HUES48 (cell line): ENCODE measurements around the gene GPC5.

Experiments
- H3K27ac ChIP-seq: one replicate; pipeline ENCODE4 v1.7.0; 2013; ENCODE audit warnings: low read depth, low read length, inconsistent platforms
- H3K27me3 ChIP-seq: 2 replicates; pipeline ENCODE4 v1.6.1; 2013; ENCODE audit warnings: mild to moderate bottlenecking, low read length; ENCODE audit not compliant: control insufficient read depth, insufficient read depth
- H3K36me3 ChIP-seq: 2 replicates; pipeline ENCODE4 v1.6.1; 2013; ENCODE audit warnings: low read length; ENCODE audit not compliant: control insufficient read depth, insufficient read depth
- H3K4me1 ChIP-seq: 2 replicates; pipeline ENCODE4 v1.6.1; 2013; ENCODE audit warnings: mild to moderate bottlenecking, low read length; ENCODE audit not compliant: control insufficient read depth, insufficient read depth
- H3K4me3 ChIP-seq: 2 replicates; pipeline ENCODE4 v1.5.1; 2013; ENCODE audit warnings: mild to moderate bottlenecking, low read depth, low read length
- H3K9ac ChIP-seq: 2 replicates; pipeline ENCODE4 v1.6.1; 2013; ENCODE audit warnings: mild to moderate bottlenecking, low read depth, low read length, moderate library complexity
- H3K9me3 ChIP-seq: 2 replicates; pipeline ENCODE4 v1.6.1; 2013; ENCODE audit warnings: low read length; ENCODE audit not compliant: control insufficient read depth, insufficient read depth

Gene GPC5

GRCh38 chr13:91459485-91459884 lies 61.1 kb downstream of the GPC5 start:
- Histone ChIP-seq H3K4me1 (no peaks in the 10 kb centered on the region), H3K27me3 (no peaks in the 10 kb centered on the region), H3K9me3 (no peaks in the 10 kb centered on the region), H3K27ac (no peak overlapping the region), H3K4me3 (no peak overlapping the region), H3K36me3 (no peaks in the 10 kb centered on the region), H3K9ac (no peak overlapping the region)

GRCh38 chr13:91464336-91464735 lies 65.9 kb downstream of the GPC5 start:
- Histone ChIP-seq H3K27ac (no peak overlapping the region), H3K9ac (no peak overlapping the region), H3K36me3 (no peaks in the 10 kb centered on the region), H3K4me1 (no peaks in the 10 kb centered on the region), H3K27me3 (no peaks in the 10 kb centered on the region), H3K9me3 (no peaks in the 10 kb centered on the region), H3K4me3 (no peak overlapping the region)

- Histone ChIP-seq H3K4me3 (no peak overlapping the region), H3K27ac (no peak overlapping the region), H3K4me1 (no peaks in the 10 kb centered on the region), H3K9me3 (no peaks in the 10 kb centered on the region), H3K36me3 (no peaks in the 10 kb centered on the region), H3K27me3 (no peaks in the 10 kb centered on the region), H3K9ac (no peak overlapping the region)
These were observed 68.8 kb downstream of the GPC5 start for GRCh38 chr13:91467236-91467635.

DNA sequence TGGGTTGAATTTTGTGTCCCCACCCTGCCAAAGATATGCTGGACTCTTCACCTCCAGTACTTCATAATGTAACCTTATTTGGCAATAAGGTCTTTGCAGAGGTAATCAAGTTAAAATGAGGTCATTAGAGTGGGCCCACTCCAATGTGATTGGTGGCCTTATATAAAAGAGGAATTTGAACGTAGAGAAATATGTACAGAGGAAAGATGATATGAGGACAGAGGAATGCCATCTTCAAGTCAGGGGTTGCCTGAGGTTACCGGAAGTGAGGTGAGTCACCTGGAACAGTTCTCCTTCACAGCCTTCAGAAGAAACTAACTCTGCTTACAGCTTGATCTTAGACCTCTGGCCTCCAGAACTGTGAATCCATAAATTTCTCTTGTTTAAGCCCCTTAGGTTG lies 69.9 kb downstream of the GPC5 start:
- Histone ChIP-seq H3K27ac (no peak overlapping the region), H3K36me3 (no peaks in the 10 kb centered on the region), H3K9me3 (no peaks in the 10 kb centered on the region), H3K4me1 (no peaks in the 10 kb centered on the region), H3K9ac (no peak overlapping the region), H3K27me3 (no peaks in the 10 kb centered on the region), H3K4me3 (no peak overlapping the region)

DNA sequence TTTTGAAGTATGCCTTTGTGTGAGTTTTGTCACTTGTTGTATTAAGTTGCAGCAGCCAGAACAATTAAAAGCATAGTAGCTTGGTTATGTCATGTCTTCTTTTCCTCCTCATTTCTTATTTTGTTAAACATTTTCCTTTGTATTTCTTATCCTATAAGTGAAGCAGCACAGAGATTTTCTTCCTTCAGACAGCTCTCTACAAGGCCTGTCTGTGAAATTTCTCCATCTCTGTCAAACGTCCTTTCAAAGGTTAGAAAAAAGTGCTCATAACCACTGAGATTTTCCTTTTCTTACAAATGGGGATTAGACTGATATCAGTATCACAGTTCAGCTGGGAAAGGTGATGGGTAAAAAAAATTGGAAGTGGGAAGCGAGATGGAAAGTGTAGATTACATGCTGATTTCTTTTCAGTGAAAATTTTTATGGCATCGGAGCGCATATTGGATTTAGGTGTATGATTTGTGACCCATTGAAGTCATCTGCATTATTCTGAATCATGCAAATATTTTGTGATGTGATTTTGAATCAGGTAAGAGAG lies 71.7 kb downstream of the GPC5 start:
- H3K4me3 ChIP-seq, result no peak overlapping the region
- H3K36me3 ChIP-seq, result no peaks in the 10 kb centered on the region
- H3K9me3 ChIP-seq, result no peaks in the 10 kb centered on the region
- H3K27ac ChIP-seq, result no peak overlapping the region
- no peak overlapping the region for H3K9ac ChIP-seq
- H3K4me1 ChIP-seq, result no peaks in the 10 kb centered on the region
- H3K27me3 ChIP-seq, result no peaks in the 10 kb centered on the region

GRCh38 chr13:91470681-91471080 lies 72.3 kb downstream of the GPC5 start:
- Histone ChIP-seq H3K4me3 (no peak overlapping the region), H3K27ac (no peak overlapping the region), H3K36me3 (no peaks in the 10 kb centered on the region), H3K9me3 (no peaks in the 10 kb centered on the region), H3K9ac (no peak overlapping the region), H3K4me1 (no peaks in the 10 kb centered on the region), H3K27me3 (no peaks in the 10 kb centered on the region)

GRCh38 chr13:91482427-91482826 lies 84.0 kb downstream of the GPC5 start:
- H3K9ac ChIP-seq, result no peak overlapping the region
- no peak overlapping the region for H3K4me3 ChIP-seq
- no peaks in the 10 kb centered on the region for H3K27me3 ChIP-seq
- H3K27ac ChIP-seq, result no peak overlapping the region
- no peaks in the 10 kb centered on the region for H3K4me1 ChIP-seq
- no peaks in the 10 kb centered on the region for H3K36me3 ChIP-seq
- H3K9me3 ChIP-seq, result no peaks in the 10 kb centered on the region

DNA sequence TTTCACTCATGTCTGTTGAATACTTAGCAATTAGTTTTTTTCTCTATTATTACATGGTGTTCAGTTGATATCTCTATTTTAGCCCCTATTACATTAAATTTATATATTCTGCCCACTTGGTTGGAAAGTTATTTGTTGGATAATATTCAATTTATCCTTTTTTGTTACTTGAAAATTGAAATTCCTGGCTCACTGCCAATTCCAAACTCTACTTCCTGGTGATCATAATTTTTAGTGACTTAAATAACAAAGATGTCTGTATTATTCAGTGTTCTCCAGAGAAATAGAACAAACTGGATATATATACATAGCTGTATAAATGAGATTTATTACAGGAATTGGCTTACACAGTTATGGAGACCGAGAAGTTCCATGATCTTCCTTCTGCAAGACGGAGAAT lies 93.6 kb downstream of the GPC5 start:
- no peak overlapping the region for H3K27ac ChIP-seq
- no peak overlapping the region for H3K4me3 ChIP-seq
- H3K36me3 ChIP-seq, result no peaks in the 10 kb centered on the region
- no peak overlapping the region for H3K9ac ChIP-seq
- H3K4me1 ChIP-seq, result no peaks in the 10 kb centered on the region
- H3K27me3 ChIP-seq, result no peaks in the 10 kb centered on the region
- H3K9me3 ChIP-seq, result no peaks in the 10 kb centered on the region; the same call in 1 of the 2 replicates

- Histone ChIP-seq H3K9me3 (no peaks in the 10 kb centered on the region; the same call in 1 of the 2 replicates), H3K4me3 (no peak overlapping the region), H3K4me1 (no peaks in the 10 kb centered on the region), H3K36me3 (no peaks in the 10 kb centered on the region), H3K27me3 (no peaks in the 10 kb centered on the region), H3K9ac (no peak overlapping the region), H3K27ac (no peak overlapping the region)
These were observed 95.0 kb downstream of the GPC5 start for GRCh38 chr13:91493442-91493841.

DNA sequence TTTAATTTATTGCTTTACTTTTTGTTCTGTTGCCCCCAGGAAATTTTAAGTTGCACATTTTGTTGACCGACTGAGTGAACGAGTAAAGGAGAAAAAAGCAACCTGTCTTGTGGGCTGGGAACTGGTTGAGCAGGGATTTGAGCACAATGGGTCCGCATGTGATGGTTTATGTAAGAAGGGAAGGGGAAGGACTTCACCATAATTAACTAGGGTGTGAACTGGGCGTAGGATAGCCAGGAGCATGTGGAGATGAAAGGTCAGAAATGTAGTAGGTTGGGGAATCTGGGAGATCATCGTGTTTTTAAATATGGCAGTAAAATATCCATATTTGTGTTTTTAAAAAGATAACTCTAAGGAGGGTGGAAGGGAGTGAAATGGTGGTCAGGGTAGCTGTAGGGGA lies 99.9 kb downstream of the GPC5 start:
- no peak overlapping the region for H3K4me3 ChIP-seq
- no peaks in the 10 kb centered on the region for H3K27me3 ChIP-seq
- H3K9ac ChIP-seq, result no peak overlapping the region
- H3K4me1 ChIP-seq, result peaks cover 4% of the 10 kb centered on the region; the same call in 1 of the 2 replicates
- no peaks in the 10 kb centered on the region for H3K36me3 ChIP-seq
- H3K27ac ChIP-seq, result no peak overlapping the region
- H3K9me3 ChIP-seq, result no peaks in the 10 kb centered on the region

DNA sequence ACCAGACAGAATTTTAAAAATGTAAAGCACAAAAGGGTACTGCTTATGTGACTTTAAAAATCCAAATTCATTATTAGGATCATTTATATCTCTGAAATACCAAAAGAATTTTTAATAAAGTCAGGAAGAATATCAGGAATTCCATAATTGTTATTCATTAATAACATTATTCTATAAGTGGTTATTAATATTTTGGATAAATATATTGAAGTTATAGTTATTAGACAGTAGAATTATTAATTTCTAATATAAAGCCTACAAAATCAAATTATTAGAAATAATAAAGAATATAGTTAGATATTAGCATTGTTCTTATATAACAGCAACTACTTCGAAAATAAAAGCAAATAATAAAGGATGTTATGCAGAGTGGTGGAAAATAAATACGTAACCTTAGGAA lies 105.8 kb downstream of the GPC5 start:
- no peaks in the 10 kb centered on the region for H3K36me3 ChIP-seq
- no peak overlapping the region for H3K27ac ChIP-seq
- H3K4me1 ChIP-seq, result peaks cover 4% of the 10 kb centered on the region; the same call in 1 of the 2 replicates
- no peak overlapping the region for H3K9ac ChIP-seq
- no peaks in the 10 kb centered on the region for H3K9me3 ChIP-seq
- no peak overlapping the region for H3K4me3 ChIP-seq
- H3K27me3 ChIP-seq, result no peaks in the 10 kb centered on the region

GRCh38 chr13:91506759-91507158 lies 108.3 kb downstream of the GPC5 start:
- H3K9me3 ChIP-seq, result no peaks in the 10 kb centered on the region
- H3K36me3 ChIP-seq, result no peaks in the 10 kb centered on the region
- no peak overlapping the region for H3K4me3 ChIP-seq
- H3K9ac ChIP-seq, result no peak overlapping the region
- H3K27ac ChIP-seq, result no peak overlapping the region
- H3K27me3 ChIP-seq, result no peaks in the 10 kb centered on the region
- H3K4me1 ChIP-seq, result no peaks in the 10 kb centered on the region
